ENCODE results near the gene PTPN14.

PTPN14 gene

DNA sequence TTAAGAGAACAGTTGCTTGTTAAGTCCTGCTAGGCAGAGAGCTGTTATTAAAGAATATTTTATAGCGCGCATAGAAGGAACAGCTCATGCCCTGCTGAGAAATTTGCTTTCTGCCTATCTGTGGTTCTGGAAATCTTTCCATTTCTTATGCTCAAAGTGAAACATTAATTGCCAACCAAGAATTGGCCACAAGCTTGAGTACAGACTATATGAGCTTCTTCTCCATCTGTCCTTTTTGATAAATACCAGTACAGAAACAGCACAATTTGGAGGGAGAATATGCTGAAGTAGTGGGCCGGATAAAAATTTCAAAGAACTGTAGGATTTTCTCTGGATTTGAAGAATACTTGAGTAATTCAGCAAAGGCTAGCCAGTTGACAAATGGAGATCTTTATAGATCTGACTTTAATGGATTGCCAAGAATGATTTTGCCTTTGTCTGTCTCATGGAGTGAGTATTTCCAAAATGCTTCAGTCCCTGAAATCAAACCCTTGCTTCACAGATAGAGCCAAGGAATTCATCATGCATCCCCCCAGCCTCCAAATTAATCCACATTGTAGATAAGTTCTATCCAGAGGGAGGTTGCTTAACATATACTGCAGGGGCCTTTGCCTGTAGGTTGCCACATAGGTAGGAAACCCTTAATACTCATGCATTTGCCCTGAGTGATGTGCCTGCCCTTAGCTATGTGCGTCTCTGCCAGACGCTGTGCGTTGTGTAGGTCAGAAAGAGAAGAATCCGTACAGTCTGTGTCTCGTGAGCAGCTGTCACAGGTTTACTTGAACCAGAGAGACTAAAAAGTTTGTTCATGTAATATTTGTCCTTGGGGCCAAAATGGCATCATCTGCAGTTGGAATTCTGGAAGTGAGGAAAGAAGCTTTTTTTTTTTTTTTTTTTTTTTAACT lies 226.3 kb downstream of the PTPN14 start:
- DNase-seq, result no peak

DNA sequence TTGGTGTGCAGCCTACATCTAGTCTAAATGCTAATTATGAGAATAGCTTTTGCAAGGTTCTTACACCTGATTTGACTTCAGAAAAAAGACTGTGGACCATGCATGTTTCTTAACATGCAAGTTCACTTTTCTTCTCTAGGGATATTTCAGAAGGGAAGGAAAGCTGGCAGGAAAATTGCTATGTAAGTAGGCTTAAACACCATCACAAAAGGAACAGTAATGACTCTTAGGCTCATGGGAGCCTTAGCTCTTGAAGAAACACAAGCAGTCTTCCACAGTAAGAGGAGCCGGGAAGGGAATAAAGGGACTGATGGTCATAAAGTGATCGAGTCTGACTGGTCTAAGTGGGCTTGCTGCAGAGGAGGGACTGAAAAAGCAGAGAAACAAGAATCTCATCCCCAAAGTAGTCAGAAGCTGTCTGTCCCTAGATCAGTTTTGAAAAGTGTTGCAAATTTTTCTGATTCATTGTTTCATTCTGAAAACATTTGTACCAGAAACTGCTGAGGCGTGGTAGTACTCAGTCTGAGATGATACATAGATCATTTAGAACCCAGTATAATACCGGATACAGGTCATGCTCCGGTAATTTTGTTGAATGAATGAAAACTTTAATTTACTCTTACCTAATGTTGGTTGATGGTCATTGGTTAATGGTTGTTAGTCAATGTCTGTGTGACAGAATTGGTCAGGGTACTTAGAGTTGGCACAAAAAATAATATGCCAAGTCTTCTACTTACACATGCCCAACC lies 229.5 kb downstream of the PTPN14 start:
- no peak for DNase-seq

- no peak for DNase-seq
Observed at GRCh38 chr1:214319938-214320337, 231.5 kb downstream of the PTPN14 start.

- DNase-seq, result no peak
Observed at GRCh38 chr1:214318956-214319736, 232.3 kb downstream of the PTPN14 start.

- DNase-seq, result no peak
Observed at GRCh38 chr1:214318356-214318755, 233.0 kb downstream of the PTPN14 start.

- no peak for DNase-seq
Observed at GRCh38 chr1:214317734-214318133, 233.7 kb downstream of the PTPN14 start.

- DNase-seq, result no peak
Observed at GRCh38 chr1:214317300-214317699, 234.1 kb downstream of the PTPN14 start.

GRCh38 chr1:214316593-214316992 lies 234.8 kb downstream of the PTPN14 start:
- no peak for DNase-seq

GRCh38 chr1:214314178-214314843 lies 237.1 kb downstream of the PTPN14 start:
- DNase-seq, result no peak

DNA sequence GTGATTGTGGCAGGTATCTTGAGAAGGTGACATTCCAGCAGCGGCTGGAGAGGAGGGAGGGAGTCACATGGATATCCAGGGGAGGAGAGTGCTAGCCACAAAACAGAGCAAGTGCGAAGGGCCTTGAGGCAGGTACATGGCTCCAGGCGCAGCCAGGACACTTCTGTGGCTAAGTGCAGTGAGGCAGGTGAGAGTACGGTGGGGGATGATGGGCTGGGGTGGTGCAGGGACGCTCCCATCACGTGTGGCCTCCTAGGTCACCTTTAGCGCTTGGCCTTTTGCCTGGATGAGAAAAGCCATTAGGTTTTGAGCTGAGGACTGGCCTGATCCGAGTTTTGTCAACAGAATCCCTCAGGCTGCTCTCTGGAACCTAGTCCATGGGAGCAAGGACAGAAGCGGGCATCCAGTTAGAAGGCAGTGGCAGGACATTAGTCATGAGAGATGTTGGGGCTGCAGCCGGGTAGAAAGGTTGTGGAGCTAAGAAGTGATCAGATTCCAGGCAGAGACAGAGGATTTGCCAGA lies 238.8 kb downstream of the PTPN14 start:
- DNase-seq, result no peak

GRCh38 chr1:214310777-214311690 lies 240.4 kb downstream of the PTPN14 start:
- no peak for DNase-seq

DNA sequence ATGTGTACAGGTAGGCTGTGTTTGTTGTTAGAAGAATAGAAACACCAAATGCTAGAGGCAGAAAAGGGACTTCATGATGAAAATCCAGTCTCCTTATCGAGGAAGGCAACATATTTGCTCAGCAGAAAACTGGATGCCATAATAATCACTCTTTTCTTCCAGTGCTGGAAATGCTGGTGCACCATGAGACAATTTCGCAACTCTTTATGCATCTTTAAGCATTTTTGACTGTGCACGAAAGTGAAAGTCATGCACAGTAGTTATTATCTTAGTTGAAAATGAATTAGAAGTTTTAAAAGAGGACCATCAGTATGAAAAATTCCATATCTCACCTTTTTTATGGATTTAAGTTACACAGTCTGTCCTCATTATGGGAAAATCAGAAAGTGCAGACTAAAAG lies 241.4 kb downstream of the PTPN14 start:
- DNase-seq, result no peak

- no peak for DNase-seq
Observed at GRCh38 chr1:214306269-214306668, 245.1 kb downstream of the PTPN14 start.

- DNase-seq, result no peak
Observed at GRCh38 chr1:214305164-214305751, 246.1 kb downstream of the PTPN14 start.

GRCh38 chr1:214303141-214303930 lies 248.1 kb downstream of the PTPN14 start:
- no peak for DNase-seq

- DNase-seq, result no peak
Observed at GRCh38 chr1:214301526-214301925, 249.9 kb downstream of the PTPN14 start.

- DNase-seq, result no peak
Observed at GRCh38 chr1:214300149-214300780, 251.1 kb downstream of the PTPN14 start.

Data from hematopoietic multipotent progenitor cell treated with erythropoietin and hydrocortisone succinate and interleukin-3 and kit ligand, for 8 days (in vitro differentiated cells).